Measurements from ENCODE around the gene PCSK5. TPM values are rescaled to one million over a fixed set of nuclear protein-coding genes. Genes with fewer than 3 reads are reported as not detected.

The PCSK5 gene
- total and polyA plus RNA-seq, 2 of the 8 experiments (the other 6 are each of a cell fraction or from before 2014, with no cell fraction given): 5.5 to 10.7 TPM

- no peak overlapping the region for H3K4me2 ChIP-seq (ENCODE audit: insufficient read depth in 1 of 2, low read depth in 2 of 2, low read length in 2 of 2)
- H4K5ac ChIP-seq (ENCODE audit: insufficient read length, low read depth, low read length): no peak overlapping the region
- H2BK5ac ChIP-seq (ENCODE audit: low read depth, low read length): no peak overlapping the region
- FAIRE-seq (no peak), DNase-seq (ENCODE audit: low read depth in 1 of 2, low spot score in 2 of 2) (no peak)
- TF ChIP-seq, protein P1, sequence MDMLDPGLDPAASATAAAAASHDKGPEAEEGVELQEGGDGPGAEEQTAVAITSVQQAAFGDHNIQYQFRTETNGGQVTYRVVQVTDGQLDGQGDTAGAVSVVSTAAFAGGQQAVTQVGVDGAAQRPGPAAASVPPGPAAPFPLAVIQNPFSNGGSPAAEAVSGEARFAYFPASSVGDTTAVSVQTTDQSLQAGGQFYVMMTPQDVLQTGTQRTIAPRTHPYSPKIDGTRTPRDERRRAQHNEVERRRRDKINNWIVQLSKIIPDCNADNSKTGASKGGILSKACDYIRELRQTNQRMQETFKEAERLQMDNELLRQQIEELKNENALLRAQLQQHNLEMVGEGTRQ (IDR thresholded peaks at IDR 0.05; ENCODE audit: low read length): no peak
- H2BK120ac ChIP-seq (replicated peaks; ENCODE audit: low read depth, low read length): no peak overlapping the region
- no peak overlapping the region for H4K91ac ChIP-seq (replicated peaks; ENCODE audit: insufficient read length, low read length)
- H4K8ac ChIP-seq (ENCODE audit: extremely low read depth, insufficient read depth, low read length): no peak overlapping the region
- H4K20me1 ChIP-seq (replicated peaks in 1 of 2; ENCODE audit: control insufficient read depth in 1 of 2, insufficient read depth in 2 of 2, low read length in 2 of 2): no peaks in the 10 kb centered on the region
- H3K9ac ChIP-seq (replicated peaks in 1 of 4; ENCODE audit: extremely low read depth in 1 of 4, low read depth in 3 of 4, low read length in 3 of 4): no peak overlapping the region
- no peaks in the 10 kb centered on the region for H3K4me1 ChIP-seq (replicated peaks in 1 of 4; ENCODE audit: control insufficient read depth in 3 of 4, insufficient read depth in 4 of 4, low read length in 3 of 4)
- no peak overlapping the region for H3K18ac ChIP-seq (ENCODE audit: extremely low read depth, low read length)
- no peak overlapping the region for H2BK15ac ChIP-seq (ENCODE audit: low read length)
- no peak overlapping the region for H3K56ac ChIP-seq (replicated peaks; ENCODE audit: insufficient read length, low read depth, low read length)
- H3K27ac ChIP-seq (ENCODE audit: low read depth, low read length): no peak overlapping the region
- H3K23ac ChIP-seq (ENCODE audit: insufficient read length): no peak overlapping the region
- WGBS, 2 experiments (ENCODE audit: extremely low coverage in 1 of 2, insufficient coverage in 1 of 2, insufficient read length in 1 of 2, insufficient replicate concordance in 2 of 2, low coverage in 1 of 2, low lambda C conversion rate in 2 of 2, missing lambda C conversion rate in 1 of 2): 85% methylated on average over 1 of the region's 1 CpG; no CpG with 5 or more reads in 1 of the 2 experiments
- H3K4ac ChIP-seq (replicated peaks; ENCODE audit: insufficient read length, low read depth, low read length): no peak overlapping the region
- H3K79me2 ChIP-seq (ENCODE audit: control insufficient read depth in 1 of 2, insufficient read depth in 2 of 2, low read length in 2 of 2): no peaks in the 10 kb centered on the region
- H3K23me2 ChIP-seq (ENCODE audit: low read depth, low read length): no peaks in the 10 kb centered on the region
- H3K27me3 ChIP-seq (replicated peaks in 1 of 4; ENCODE audit: control insufficient read depth in 3 of 4, extremely low read depth in 1 of 4, insufficient read depth in 3 of 4, low read length in 3 of 4): no peaks in the 10 kb centered on the region
- no peak overlapping the region for H3K4me3 ChIP-seq (ENCODE audit: extremely low read depth in 1 of 4, insufficient read depth in 2 of 4, low read depth in 3 of 4, low read length in 4 of 4)
- no peak overlapping the region for H3K14ac ChIP-seq (ENCODE audit: insufficient read length)
- no peak overlapping the region for H2AK5ac ChIP-seq (ENCODE audit: low read depth, low read length)
- CTCF ChIA-PET (ENCODE audit: partially characterized antibody): interaction anchor here (0.6 to 0.7 kb wide), 3 partner anchors 15 to 363 kb away, joined by 3 to 4 read pairs (median 4); no protein-coding TSS in a partner anchor
- no peaks in the 10 kb centered on the region for H3K36me3 ChIP-seq (ENCODE audit: control insufficient read depth in 2 of 4, insufficient read depth in 4 of 4, low read length in 3 of 4)
- H2BK12ac ChIP-seq (ENCODE audit: low read depth, low read length): no peak overlapping the region
- no peak overlapping the region for H2BK20ac ChIP-seq (ENCODE audit: low read length)
- no peaks in the 10 kb centered on the region for H3K9me3 ChIP-seq (ENCODE audit: insufficient read depth in 2 of 2, low read depth in 1 of 2, low read length in 1 of 2)
- POLR2A ChIA-PET (ENCODE audit: partially characterized antibody): no interaction called here
- no peaks in the 10 kb centered on the region for H3K79me1 ChIP-seq (ENCODE audit: low read depth, low read length)
- no peak overlapping the region for H2AFZ ChIP-seq (ENCODE audit: low read length)
Measured at GRCh38 chr9:76342201-76342600, 451.7 kb downstream of the PCSK5 start.
